ENCODE data around the gene FAM149A. TPM values are rescaled to one million over a fixed set of nuclear protein-coding genes. Genes with fewer than 3 reads are reported as not detected.

The FAM149A gene
- total RNA-seq, 4 donors from 2014 or later = 1.5 to 5.9 (median 3.3) TPM

DNA sequence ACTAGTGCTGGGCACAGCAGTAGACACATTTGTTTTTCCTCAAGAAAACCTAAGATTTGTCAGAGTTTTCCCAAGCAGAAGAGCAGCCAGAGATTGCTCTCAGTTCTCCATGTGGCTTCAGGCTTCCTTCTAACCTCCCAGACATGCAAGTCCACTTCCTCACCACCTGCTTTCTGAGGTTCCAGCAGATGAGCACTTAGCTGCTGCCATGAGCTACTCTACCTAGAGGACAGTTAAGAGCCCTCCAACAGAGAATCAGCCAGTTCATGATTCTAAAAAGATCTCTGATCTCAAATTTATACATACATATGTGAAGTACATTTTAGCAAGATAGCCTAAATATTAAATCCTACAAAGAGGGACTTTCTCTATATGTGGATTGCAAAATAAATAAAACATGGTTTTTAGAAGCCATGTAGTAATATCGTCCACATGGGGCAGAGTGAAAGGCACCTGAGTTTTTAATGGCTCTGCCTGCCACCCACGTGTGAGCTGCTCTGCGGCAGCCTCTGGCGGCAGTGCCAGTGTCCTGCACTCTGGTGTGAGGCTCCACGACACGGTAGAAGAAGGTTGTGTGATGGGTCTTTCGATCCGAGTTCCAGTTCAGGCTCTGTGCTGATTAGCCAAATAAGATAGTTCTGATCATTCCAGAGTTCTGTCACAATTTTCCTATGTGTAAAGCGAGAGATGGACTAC lies 97.2 kb downstream of the FAM149A start:
- no peaks in the 10 kb centered on the region for H3K36me3 ChIP-seq
- TF ChIP-seq CTCF (IDR thresholded peaks at IDR 0.05 in 4 of 5, conservative IDR thresholded peaks at IDR 0.05 in 1 of 5) = peak in 4 of 5 experiments; percentile 19 to 52 (median 46)
- TF ChIP-seq POLR2A (IDR thresholded peaks at IDR 0.05) = no peak
- in situ Hi-C loops (cut with MboI; ENCODE audit: low sequenced_read_pairs in 4 of 4) = no loop called here
- H3K27me3 ChIP-seq = no peaks in the 10 kb centered on the region
- H3K4me3 ChIP-seq = no peak overlapping the region
- intact Hi-C loops (cut with DNase I; ENCODE audit: low total_unique reads) = no loop called here
- no peaks in the 10 kb centered on the region for H3K9me3 ChIP-seq
- DNase-seq (no peak), ATAC-seq (peak; percentile 30 to 54)
- no peaks in the 10 kb centered on the region for H3K4me1 ChIP-seq
- peak overlapping the region in 2 of 4 donors; percentile 2 for H3K27ac ChIP-seq

DNA sequence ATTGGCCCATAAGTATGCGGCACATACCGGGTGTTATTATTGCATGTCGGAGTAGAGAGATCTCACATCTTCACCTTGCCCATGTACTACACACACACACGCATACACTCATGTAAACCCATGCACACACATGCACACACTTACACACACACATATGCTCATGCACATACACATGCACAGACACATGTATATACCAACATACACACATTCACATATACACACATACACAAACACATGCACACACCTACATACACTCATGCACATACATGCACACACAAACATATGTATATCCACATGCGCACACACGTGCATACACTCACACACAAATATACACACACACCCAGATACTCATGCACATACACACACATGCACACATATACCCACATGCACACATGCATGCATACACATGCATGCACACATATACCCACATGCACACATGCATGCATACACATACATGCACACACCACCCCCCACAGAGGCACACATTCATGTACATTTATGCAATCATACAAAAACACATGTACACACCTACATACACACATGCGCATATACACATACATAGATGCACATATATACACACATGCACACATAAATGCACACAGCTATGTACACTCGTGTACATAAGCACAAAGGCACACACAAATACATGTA lies 98.1 kb downstream of the FAM149A start:
- H3K36me3 ChIP-seq = no peaks in the 10 kb centered on the region
- no peaks in the 10 kb centered on the region for H3K27me3 ChIP-seq
- no peak overlapping the region for H3K27ac ChIP-seq
- H3K4me1 ChIP-seq = no peaks in the 10 kb centered on the region
- H3K4me3 ChIP-seq = no peak overlapping the region
- intact Hi-C loops (cut with DNase I; ENCODE audit: low total_unique reads) = no loop called here
- no peak for TF ChIP-seq POLR2A (IDR thresholded peaks at IDR 0.05)
- no peak for TF ChIP-seq CTCF (IDR thresholded peaks at IDR 0.05 in 4 of 5, conservative IDR thresholded peaks at IDR 0.05 in 1 of 5)
- in situ Hi-C loops (cut with MboI; ENCODE audit: low sequenced_read_pairs in 4 of 4) = no loop called here
- H3K9me3 ChIP-seq = no peaks in the 10 kb centered on the region
- DNase-seq (no peak), ATAC-seq (no peak)

DNA sequence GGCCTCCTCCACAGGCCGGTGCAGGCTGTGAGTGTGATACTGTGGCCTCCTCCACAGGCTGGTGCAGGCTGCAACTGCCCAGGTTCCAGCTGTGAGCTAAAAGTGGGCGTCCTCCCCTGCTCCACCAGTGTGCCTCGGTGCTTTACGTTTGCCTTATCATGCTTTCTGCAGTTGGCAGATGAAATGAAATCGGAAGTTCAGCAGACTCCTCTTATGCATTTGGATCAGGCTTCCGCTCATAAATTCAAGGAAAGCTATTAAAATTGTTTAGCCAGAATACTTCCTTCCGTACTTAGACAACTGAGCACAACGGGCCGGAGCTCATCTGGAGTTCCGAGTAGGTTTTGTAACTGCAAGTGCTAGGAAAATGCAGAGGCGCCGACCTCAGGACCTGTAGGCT lies 98.9 kb downstream of the FAM149A start:
- H3K9me3 ChIP-seq = no peaks in the 10 kb centered on the region
- H3K4me3 ChIP-seq = no peak overlapping the region
- DNase-seq (no peak), ATAC-seq (no peak)
- intact Hi-C loops (cut with DNase I; ENCODE audit: low total_unique reads) (no loop called here), in situ Hi-C loops (cut with MboI; ENCODE audit: low sequenced_read_pairs in 4 of 4) (no loop called here)
- H3K36me3 ChIP-seq = no peaks in the 10 kb centered on the region
- no peaks in the 10 kb centered on the region for H3K4me1 ChIP-seq
- no peak for TF ChIP-seq CTCF (IDR thresholded peaks at IDR 0.05 in 4 of 5, conservative IDR thresholded peaks at IDR 0.05 in 1 of 5)
- no peak for TF ChIP-seq POLR2A (IDR thresholded peaks at IDR 0.05)
- H3K27ac ChIP-seq = peak overlapping the region in 2 of 4 donors; percentile 53 to 54
- H3K27me3 ChIP-seq = no peaks in the 10 kb centered on the region

GRCh38 chr4:186204103-186204559 lies 99.6 kb downstream of the FAM149A start:
- no peak for DNase-seq
- in situ Hi-C loops (cut with MboI; ENCODE audit: low sequenced_read_pairs in 4 of 4) = no loop called here
- H3K4me3 ChIP-seq = peak overlapping the region in 2 of 4 donors; percentile 29 to 39

More at GRCh38 chr4:186204103-186204559, 99.6 kb downstream of the FAM149A start:
- ATAC-seq = no peak
- TF ChIP-seq CTCF (IDR thresholded peaks at IDR 0.05 in 4 of 5, conservative IDR thresholded peaks at IDR 0.05 in 1 of 5) (no peak), POLR2A (IDR thresholded peaks at IDR 0.05) (no peak)
- Histone ChIP-seq H3K36me3 (peaks cover 0 to 6% of the 10 kb centered on the region in 2 donors), H3K9me3 (no peaks in the 10 kb centered on the region), H3K27ac (peak overlapping the region in 2 of 4 donors; percentile 53 to 54), H3K27me3 (no peaks in the 10 kb centered on the region), H3K4me1 (no peaks in the 10 kb centered on the region)
- intact Hi-C loops (cut with DNase I; ENCODE audit: low total_unique reads) = no loop called here
